ENCODE measurements around the gene MAST1. TPM values are rescaled to one million over a fixed set of nuclear protein-coding genes. Genes with fewer than 3 reads are reported as not detected.
A peak's percentile ranks its signal among the peaks of the same experiment; 100 is the strongest.
"Not testable (repeated sequence)": the region's sequence is repeated elsewhere in the genome, so short reads cannot be mapped to it uniquely, and the experiment has no call there.

MAST1 gene
- total and polyA plus RNA-seq, 10 donors: 0.12 to 0.65 (median 0.32) TPM; not detected in 2

- WGBS, 5 donors: 66 to 82% (median 80%) methylated on average over 5 of the region's 5 CpGs
These were observed 49.8 kb downstream of the MAST1 start for GRCh38 chr19:12888006-12888603.

GRCh38 chr19:12890299-12890786, 52.0 kb downstream of the MAST1 start:
- DNase-seq; H3K9me3 ChIP-seq; intact Hi-C loops (cut with DNase I; ENCODE audit: low total_unique reads): not testable (repeated sequence)
- peak in 2 of 11 experiments; percentile 2 to 14 for TF ChIP-seq CTCF (IDR thresholded peaks at IDR 0.05 in 8 of 11, conservative IDR thresholded peaks at IDR 0.05 in 3 of 11)
- Histone ChIP-seq H3K27me3 (replicated peaks in 1 of 7) (peaks cover 0 to 17% (median 6%) of the 10 kb centered on the region in 7 donors), H3K4me3 (peak overlapping the region in 6 of 8 donors; percentile 95 to 100 (median 98)), H3K4me1 (peaks cover 9 to 49% (median 28%) of the 10 kb centered on the region in 6 donors), H3K27ac (peak overlapping the region in 5 of 8 donors; percentile 75 to 90 (median 87)), H3K36me3 (peaks cover 0 to 26% (median 16%) of the 10 kb centered on the region in 6 donors)
- WGBS, 5 donors: 32 to 38% (median 33%) methylated on average over 10 of the region's 10 CpGs

More at GRCh38 chr19:12888006-12888603, 49.8 kb downstream of the MAST1 start:
- Histone ChIP-seq H3K27ac (no peak overlapping the region), H3K27me3 (replicated peaks in 1 of 7) (peaks cover 0 to 31% (median 16%) of the 10 kb centered on the region in 7 donors), H3K4me3 (no peak overlapping the region), H3K4me1 (peaks cover 15 to 64% (median 42%) of the 10 kb centered on the region in 6 donors), H3K36me3 (peaks cover 0 to 3% (median 0%) of the 10 kb centered on the region in 6 donors), H3K9me3 (peaks cover 0 to 17% (median 10%) of the 10 kb centered on the region in 8 donors)
- no peak for TF ChIP-seq CTCF (IDR thresholded peaks at IDR 0.05 in 8 of 11, conservative IDR thresholded peaks at IDR 0.05 in 3 of 11)
- TF ChIP-seq POLR2A (IDR thresholded peaks at IDR 0.05): no peak
- TF ChIP-seq POLR2AphosphoS5 (IDR thresholded peaks at IDR 0.05): no peak
- intact Hi-C loops (cut with DNase I; ENCODE audit: low total_unique reads): loop anchor here (10.0 kb wide), 1 partner anchor 77 kb away; the partner anchor contains the start of gene DAND5
- no peak for DNase-seq

DNA sequence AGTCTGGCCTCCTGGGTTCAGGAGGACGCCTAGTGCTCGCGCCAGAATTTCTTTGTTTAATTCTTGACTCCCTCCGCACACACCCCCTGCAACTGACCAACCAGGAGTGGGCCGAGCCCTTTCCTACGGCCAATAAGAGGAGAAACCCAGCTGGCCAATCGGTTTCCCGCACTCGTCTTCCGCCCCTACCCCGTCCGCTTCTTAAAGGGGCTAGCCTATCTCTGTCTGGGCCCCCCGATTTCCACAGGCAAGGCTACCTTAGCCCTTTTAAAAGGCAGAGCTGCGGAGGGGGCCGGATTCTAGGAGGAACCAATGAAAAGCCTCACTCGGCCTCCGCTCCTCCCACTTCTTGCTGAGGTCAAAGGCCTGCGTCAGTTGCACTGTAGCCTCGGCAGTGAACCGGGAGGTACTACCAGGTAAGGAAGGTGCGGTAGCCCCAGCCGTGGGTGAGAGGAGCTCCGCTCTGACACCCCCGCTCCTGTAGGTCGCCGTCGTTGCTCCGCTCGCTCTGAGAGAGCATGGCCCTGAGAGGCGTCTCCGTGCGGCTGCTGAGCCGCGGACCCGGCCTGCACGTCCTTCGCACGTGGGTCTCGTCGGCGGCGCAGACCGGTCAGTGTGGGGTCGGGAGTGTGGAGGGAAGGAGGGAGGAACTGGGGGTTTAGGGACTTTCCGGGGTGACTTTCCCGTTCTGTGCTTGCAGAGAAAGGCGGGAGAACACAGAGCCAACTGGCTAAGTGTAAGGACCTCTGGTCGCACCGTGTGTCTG, 52.7 kb downstream of the MAST1 start, which contains the start of gene GCDH:
GCDH (plus strand) TSS at position 374 of the 766 bp plus-strand sequence; CDS start at position 519, 145 bp downstream.
- WGBS, 5 donors: 0% methylated on average over 29 to 49 of the region's 49 CpGs
- DNase-seq: peak; percentile 98
- H3K27me3 ChIP-seq (replicated peaks in 1 of 7): peaks cover 0 to 11% (median 0%) of the 10 kb centered on the region in 7 donors
- no peaks in the 10 kb centered on the region for H3K9me3 ChIP-seq
- peak within 1 kb of the TSS in 7 of 8 donors; percentile 35 to 90 (median 82) for H3K27ac ChIP-seq
- peak in 1 of 3 donors; percentile 48 for TF ChIP-seq POLR2A (IDR thresholded peaks at IDR 0.05)
- peak; percentile 94 to 98 (median 95) for TF ChIP-seq POLR2AphosphoS5 (IDR thresholded peaks at IDR 0.05)
- TF ChIP-seq CTCF (IDR thresholded peaks at IDR 0.05 in 8 of 11, conservative IDR thresholded peaks at IDR 0.05 in 3 of 11): peak in 3 of 11 experiments; percentile 21 to 39 (median 32)
- H3K4me1 ChIP-seq: peaks cover 9 to 43% (median 22%) of the 10 kb centered on the region in 6 donors
- peaks cover 0 to 32% (median 17%) of the 10 kb centered on the region in 6 donors for H3K36me3 ChIP-seq
- intact Hi-C loops (cut with DNase I; ENCODE audit: low total_unique reads): no loop called here
- peak within 1 kb of the TSS; percentile 75 to 100 (median 96) for H3K4me3 ChIP-seq

All from spleen (tissue), 11 donors.